HG03521 (cell line): Measurements from ENCODE around the gene EHMT1.

ENCODE experiments used
- ATAC-seq: cut with Tn5 transposase; IDR thresholded peaks from one replicate; pipeline ENCODE4 v1.9.1; 2021; ENCODE audit warnings: mild to moderate bottlenecking, moderate library complexity; ENCODE audit not compliant: unreplicated experiment

Gene EHMT1

GRCh38 chr9:137781906-137782585 is 163.2 kb downstream of the EHMT1 start:
- ATAC-seq, result no peak

GRCh38 chr9:137783521-137783920 is 164.7 kb downstream of the EHMT1 start:
- ATAC-seq, result no peak

GRCh38 chr9:137784046-137784445 is 165.2 kb downstream of the EHMT1 start:
- ATAC-seq, result no peak

- no peak for ATAC-seq
Measured at GRCh38 chr9:137784641-137785513, 166.1 kb downstream of the EHMT1 start.

- no peak for ATAC-seq
Measured at GRCh38 chr9:137785704-137786161, 166.9 kb downstream of the EHMT1 start.

- no peak for ATAC-seq
Measured at GRCh38 chr9:137786511-137786920, 167.7 kb downstream of the EHMT1 start.

- no peak for ATAC-seq
Measured at GRCh38 chr9:137787381-137787780, 168.6 kb downstream of the EHMT1 start.

GRCh38 chr9:137787786-137788505 is 169.1 kb downstream of the EHMT1 start:
- ATAC-seq, result no peak

GRCh38 chr9:137788561-137789294 is 169.9 kb downstream of the EHMT1 start:
- no peak for ATAC-seq

GRCh38 chr9:137789295-137789895 is 170.6 kb downstream of the EHMT1 start:
- no peak for ATAC-seq

- ATAC-seq, result no peak
Measured at GRCh38 chr9:137791947-137792346, 173.1 kb downstream of the EHMT1 start.

GRCh38 chr9:137793196-137793841 is 174.5 kb downstream of the EHMT1 start:
- no peak for ATAC-seq

- no peak for ATAC-seq
Measured at GRCh38 chr9:137795156-137795666, 176.4 kb downstream of the EHMT1 start.

- no peak for ATAC-seq
Measured at GRCh38 chr9:137797206-137798120, 178.7 kb downstream of the EHMT1 start.

GRCh38 chr9:137798142-137798541 is 179.3 kb downstream of the EHMT1 start:
- ATAC-seq, result no peak

GRCh38 chr9:137798901-137799629 is 180.3 kb downstream of the EHMT1 start:
- no peak for ATAC-seq

- ATAC-seq, result no peak
Measured at GRCh38 chr9:137799630-137799983, 180.8 kb downstream of the EHMT1 start.
